ENCODE results near the gene ZSCAN5C. TPM values are rescaled to one million over a fixed set of nuclear protein-coding genes. Genes with fewer than 3 reads are reported as not detected.

ZSCAN5C gene
- total RNA-seq, 1 donor from 2014 or later, result not detected

DNA sequence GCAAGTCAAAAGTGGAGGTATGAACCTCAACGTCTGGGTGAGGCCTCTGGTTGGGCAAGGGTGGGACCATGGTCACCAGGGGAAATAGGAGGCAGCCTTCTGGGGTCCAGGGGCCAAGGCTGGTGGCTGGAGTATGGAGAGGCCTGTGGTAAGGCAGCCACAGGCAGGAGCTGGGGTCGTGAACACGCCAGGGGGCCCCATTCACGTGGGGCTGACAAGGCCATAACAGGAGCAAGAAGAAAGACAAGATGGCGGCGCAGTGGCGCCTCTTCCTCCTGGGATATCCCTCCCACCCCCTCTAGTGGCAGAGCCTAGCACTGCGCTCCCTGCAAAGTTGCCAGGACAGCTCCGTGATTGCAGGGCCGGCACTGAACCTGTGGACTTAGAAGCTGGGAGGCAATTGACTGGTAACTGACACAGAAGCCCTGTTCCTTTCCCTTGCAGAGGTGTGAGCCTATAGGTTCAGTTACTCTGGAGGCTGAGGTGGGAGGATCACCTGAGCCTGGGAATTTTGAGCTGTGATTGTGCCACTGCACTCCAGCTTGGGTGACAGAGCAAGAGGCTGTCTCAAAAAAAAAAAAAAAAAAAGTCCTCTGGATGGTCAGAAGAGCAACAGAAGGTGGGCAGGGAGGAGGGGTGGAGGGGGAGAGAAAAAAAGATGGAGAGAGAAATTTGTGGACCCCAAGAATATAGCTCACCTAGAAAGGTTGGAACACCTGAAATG is 50.8 kb downstream of the ZSCAN5C start:
- ATAC-seq, result peak; percentile 77
- intact Hi-C loops (cut with DNase I), result loop anchor here (1.0 to 5.0 kb wide), 2 partner anchors 80 to 99 kb away; no protein-coding TSS in a partner anchor

DNA sequence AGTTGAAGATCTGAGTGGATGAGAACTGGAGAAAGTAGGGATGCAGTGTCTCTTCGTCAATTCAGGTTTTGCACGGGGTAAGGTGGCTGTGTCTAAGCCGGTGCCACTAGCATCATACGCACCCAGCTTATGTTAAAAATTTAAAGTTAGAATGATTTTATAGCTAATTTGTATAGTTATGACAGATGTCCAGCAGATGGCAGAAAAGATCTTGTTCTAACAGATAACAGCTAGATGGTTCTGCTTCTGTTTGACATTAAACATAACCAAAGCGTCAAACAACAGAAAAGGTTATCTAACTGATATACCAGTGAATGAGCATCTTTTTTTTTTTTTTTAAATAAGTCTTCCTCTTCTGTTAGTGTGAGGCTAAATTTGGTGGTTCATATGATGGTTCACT is 51.7 kb downstream of the ZSCAN5C start:
- intact Hi-C loops (cut with DNase I), result loop anchor here (1.0 to 5.0 kb wide), 2 partner anchors 80 to 99 kb away; no protein-coding TSS in a partner anchor
- ATAC-seq, result no peak
- DNase-seq (ENCODE audit: missing footprints), result no peak

More for the DNA sequence above, 50.8 kb downstream of the ZSCAN5C start:
- peak; percentile 88 for DNase-seq (ENCODE audit: missing footprints)

DNA sequence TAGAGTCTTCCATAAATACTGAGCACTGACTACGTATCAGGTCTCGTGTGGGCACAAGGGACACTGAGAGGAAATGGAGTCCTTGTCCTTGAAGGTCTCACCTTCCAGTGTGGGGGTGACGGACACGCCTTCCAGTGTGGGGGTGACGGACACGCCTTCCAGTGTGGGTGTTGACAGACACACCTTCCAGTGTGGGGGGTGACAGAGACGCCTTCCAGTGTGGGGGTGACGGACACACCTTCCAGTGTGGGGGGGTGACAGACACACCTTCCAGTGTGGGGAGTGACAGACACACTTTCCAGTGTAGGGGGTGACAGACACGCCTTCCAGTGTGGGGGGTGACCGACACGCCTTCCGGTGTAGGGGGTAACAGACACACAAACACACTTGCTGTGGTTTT is 56.2 kb downstream of the ZSCAN5C start:
- DNase-seq (ENCODE audit: missing footprints) (no peak), ATAC-seq (no peak)
- intact Hi-C loops (cut with DNase I), result no loop called here

Other genes starting within 250 kb of the ZSCAN5C start
- gene NLRP5, start 215.5 kb upstream of the ZSCAN5C start, total RNA-seq, result not detected
- gene ZNF787, start 81.0 kb upstream of the ZSCAN5C start, total RNA-seq, result 35.3 TPM
- gene ZNF444, start 61.0 kb upstream of the ZSCAN5C start, total RNA-seq, result 29.1 TPM
- gene GALP, start 26.3 kb upstream of the ZSCAN5C start, total RNA-seq, result not detected
- gene ZSCAN5B, start 4.5 kb upstream of the ZSCAN5C start, total RNA-seq, result not detected
- not detected for gene EDDM13, start 70.5 kb downstream of the ZSCAN5C start, total RNA-seq
- 20.3 TPM for gene ZSCAN5A, start 112.6 kb downstream of the ZSCAN5C start, total RNA-seq
- 3.6 TPM for gene ZNF582, start 191.3 kb downstream of the ZSCAN5C start, total RNA-seq
- gene ZNF583, start 202.1 kb downstream of the ZSCAN5C start, total RNA-seq, result 5.4 TPM

Data from Right ventricle myocardium inferior (tissue), 1 donor.